Esophagus muscularis mucosa (tissue), 4 donors: ENCODE data around the gene SEMA3G.

Source experiments
- EP300 ChIP-seq: sonication (generic); formaldehyde crosslinking; IDR thresholded peaks from one replicate; pipeline ENCODE4 v1.6.1; 2017; ENCODE audit warnings: antibody characterized with exemption
- POLR2A ChIP-seq: fragments of 450-650 bp; IDR thresholded peaks from one replicate; pipeline ENCODE4 v1.6.1; 2017; ENCODE audit warnings: antibody characterized with exemption, moderate library complexity, mild to moderate bottlenecking, low read depth
- TF ChIP-seq, protein P1 (sequence below), 3 experiments: fragments of 200-600 bp in 2 of 3; fragments of 450-650 bp in 1 of 3; sonication (generic) in 2 of 3; IDR thresholded peaks; one replicate each; pipeline ENCODE4 v1.5.1; 2017 to 2019; ENCODE audit warnings: antibody characterized with exemption in 3 of 3, mild to moderate bottlenecking in 2 of 3, moderate library complexity in 1 of 3

- TF ChIP-seq, protein P1, sequence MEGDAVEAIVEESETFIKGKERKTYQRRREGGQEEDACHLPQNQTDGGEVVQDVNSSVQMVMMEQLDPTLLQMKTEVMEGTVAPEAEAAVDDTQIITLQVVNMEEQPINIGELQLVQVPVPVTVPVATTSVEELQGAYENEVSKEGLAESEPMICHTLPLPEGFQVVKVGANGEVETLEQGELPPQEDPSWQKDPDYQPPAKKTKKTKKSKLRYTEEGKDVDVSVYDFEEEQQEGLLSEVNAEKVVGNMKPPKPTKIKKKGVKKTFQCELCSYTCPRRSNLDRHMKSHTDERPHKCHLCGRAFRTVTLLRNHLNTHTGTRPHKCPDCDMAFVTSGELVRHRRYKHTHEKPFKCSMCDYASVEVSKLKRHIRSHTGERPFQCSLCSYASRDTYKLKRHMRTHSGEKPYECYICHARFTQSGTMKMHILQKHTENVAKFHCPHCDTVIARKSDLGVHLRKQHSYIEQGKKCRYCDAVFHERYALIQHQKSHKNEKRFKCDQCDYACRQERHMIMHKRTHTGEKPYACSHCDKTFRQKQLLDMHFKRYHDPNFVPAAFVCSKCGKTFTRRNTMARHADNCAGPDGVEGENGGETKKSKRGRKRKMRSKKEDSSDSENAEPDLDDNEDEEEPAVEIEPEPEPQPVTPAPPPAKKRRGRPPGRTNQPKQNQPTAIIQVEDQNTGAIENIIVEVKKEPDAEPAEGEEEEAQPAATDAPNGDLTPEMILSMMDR (IDR thresholded peaks at IDR 0.05) = no peak
- TF ChIP-seq POLR2A (no peak), EP300 (no peak)
These were observed 3.1 kb downstream of the SEMA3G start for GRCh38 chr3:52441772-52442332.
